ENCODE measurements around the gene HDAC7.

The HDAC7 gene

GRCh38 chr12:47863985-47864384 lies 44.3 kb upstream of the HDAC7 start:
- CTCF ChIA-PET: interaction anchor here (2.5 kb wide), 1 partner anchor 99 kb away, joined by 8 read pairs; the partner anchor contains the start of gene TMEM106C
- no peak for DNase-seq (ENCODE audit: low read depth, low spot score)
- H3K4me3 ChIP-seq (ENCODE audit: low read depth, low read length): no peak overlapping the region
- TF ChIP-seq, protein P1, sequence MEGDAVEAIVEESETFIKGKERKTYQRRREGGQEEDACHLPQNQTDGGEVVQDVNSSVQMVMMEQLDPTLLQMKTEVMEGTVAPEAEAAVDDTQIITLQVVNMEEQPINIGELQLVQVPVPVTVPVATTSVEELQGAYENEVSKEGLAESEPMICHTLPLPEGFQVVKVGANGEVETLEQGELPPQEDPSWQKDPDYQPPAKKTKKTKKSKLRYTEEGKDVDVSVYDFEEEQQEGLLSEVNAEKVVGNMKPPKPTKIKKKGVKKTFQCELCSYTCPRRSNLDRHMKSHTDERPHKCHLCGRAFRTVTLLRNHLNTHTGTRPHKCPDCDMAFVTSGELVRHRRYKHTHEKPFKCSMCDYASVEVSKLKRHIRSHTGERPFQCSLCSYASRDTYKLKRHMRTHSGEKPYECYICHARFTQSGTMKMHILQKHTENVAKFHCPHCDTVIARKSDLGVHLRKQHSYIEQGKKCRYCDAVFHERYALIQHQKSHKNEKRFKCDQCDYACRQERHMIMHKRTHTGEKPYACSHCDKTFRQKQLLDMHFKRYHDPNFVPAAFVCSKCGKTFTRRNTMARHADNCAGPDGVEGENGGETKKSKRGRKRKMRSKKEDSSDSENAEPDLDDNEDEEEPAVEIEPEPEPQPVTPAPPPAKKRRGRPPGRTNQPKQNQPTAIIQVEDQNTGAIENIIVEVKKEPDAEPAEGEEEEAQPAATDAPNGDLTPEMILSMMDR (IDR thresholded peaks at IDR 0.05; ENCODE audit: insufficient read depth, low read length, missing control alignments): no peak
- POLR2A ChIA-PET: no interaction called here

- CTCF ChIA-PET: interaction anchor here (0.8 to 2.5 kb wide), 3 partner anchors 24 to 122 kb away, joined by 3 to 8 read pairs (median 3); partner anchors contain the start of gene TMEM106C
- TF ChIP-seq, protein P1 (IDR thresholded peaks at IDR 0.05; ENCODE audit: insufficient read depth, low read length, missing control alignments): no peak
- no peak for DNase-seq (ENCODE audit: low read depth, low spot score)
- POLR2A ChIA-PET: no interaction called here
- no peak overlapping the region for H3K4me3 ChIP-seq (ENCODE audit: low read depth, low read length)
These were observed 43.8 kb upstream of the HDAC7 start for GRCh38 chr12:47863467-47863866.

DNA sequence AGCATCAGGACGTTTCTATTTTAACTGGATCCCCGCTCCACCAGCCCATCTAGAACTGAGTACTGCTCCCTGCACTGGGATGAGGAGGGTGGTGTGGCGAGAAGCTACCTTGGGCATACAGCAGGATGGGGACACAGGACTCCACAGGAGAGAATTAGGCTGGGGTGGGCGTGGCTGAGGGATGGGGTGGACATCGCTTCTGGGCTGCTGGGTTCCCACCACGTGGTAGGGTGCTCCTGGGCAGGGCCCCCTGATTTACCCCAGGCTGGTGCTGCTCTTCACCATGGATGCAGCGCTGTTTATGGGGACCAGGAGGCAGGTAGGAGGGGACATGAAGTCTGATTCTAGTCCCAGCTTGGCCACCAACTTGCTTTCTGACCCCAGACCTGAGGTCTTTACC lies 43.2 kb upstream of the HDAC7 start:
- POLR2A ChIA-PET: no interaction called here

DNA sequence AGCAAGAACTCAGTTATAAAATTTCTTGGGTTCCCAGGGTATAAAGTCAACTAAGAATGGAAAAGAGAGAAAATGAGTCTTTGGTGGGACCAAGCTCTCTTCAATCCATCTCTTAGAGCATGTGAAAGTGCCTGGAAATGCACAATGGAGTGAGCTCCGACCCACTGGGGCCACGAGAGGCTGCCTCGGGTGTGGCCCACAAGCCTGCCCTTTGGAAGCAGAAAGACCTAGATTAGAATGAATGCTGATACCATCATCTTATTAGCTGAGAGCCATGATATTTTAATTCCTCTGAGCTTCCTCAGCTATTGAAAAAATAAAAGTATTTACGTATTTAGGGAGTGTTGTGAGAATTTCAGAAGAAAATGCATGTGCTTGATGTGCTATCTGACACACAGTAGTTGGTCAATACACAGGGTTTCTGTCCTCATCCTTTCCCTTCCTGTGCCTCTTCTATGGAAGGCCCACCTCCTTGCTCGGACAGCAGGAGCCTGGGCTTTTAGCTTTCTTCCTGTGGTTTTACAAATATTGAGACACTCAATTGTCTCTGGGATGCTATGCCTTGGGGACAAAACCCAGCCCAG lies 42.6 kb upstream of the HDAC7 start:
- POLR2A ChIA-PET: no interaction called here
- no peak for DNase-seq (ENCODE audit: low read depth, low spot score)
- TF ChIP-seq, protein P1 (IDR thresholded peaks at IDR 0.05; ENCODE audit: insufficient read depth, low read length, missing control alignments): no peak
- CTCF ChIA-PET: interaction anchor here (0.7 to 2.3 kb wide), 8 partner anchors 10 to 119 kb away, joined by 3 to 13 read pairs (median 4); no protein-coding TSS in a partner anchor
- no peak overlapping the region for H3K4me3 ChIP-seq (ENCODE audit: low read depth, low read length)

More for the DNA sequence above, 43.2 kb upstream of the HDAC7 start:
- CTCF ChIA-PET: interaction anchor here (0.7 to 2.5 kb wide), 5 partner anchors 11 to 121 kb away, joined by 3 to 8 read pairs (median 3); partner anchors contain the start of gene TMEM106C
- TF ChIP-seq, protein P1 (IDR thresholded peaks at IDR 0.05; ENCODE audit: insufficient read depth, low read length, missing control alignments): no peak
- DNase-seq (ENCODE audit: low read depth, low spot score): no peak
- no peak overlapping the region for H3K4me3 ChIP-seq (ENCODE audit: low read depth, low read length)

DNA sequence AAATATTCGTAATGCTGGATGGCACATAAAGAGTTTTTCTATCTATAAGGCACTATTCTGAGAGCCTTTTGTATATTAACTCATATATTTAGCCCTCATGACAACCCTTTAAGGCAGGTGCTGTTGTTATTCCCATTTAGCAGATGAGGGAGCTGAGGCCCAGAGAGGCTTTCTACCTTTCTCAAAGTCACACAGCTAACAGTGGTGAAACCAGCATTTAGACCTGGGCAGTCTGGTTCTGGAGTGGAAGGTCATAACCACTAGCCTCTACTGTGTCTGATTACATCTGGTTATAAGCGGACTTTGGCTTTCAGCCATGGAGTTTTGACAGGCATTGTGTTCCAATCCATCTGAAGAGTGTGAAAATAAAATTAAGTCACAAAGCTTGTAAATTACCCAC lies 41.2 kb upstream of the HDAC7 start:
- no peak for DNase-seq (ENCODE audit: low read depth, low spot score)
- CTCF ChIA-PET: interaction anchor here (0.8 to 2.3 kb wide), 5 partner anchors 9 to 25 kb away, joined by 3 to 13 read pairs (median 4); no protein-coding TSS in a partner anchor
- no peak overlapping the region for H3K4me3 ChIP-seq (ENCODE audit: low read depth, low read length)
- TF ChIP-seq, protein P1 (IDR thresholded peaks at IDR 0.05; ENCODE audit: insufficient read depth, low read length, missing control alignments): no peak
- POLR2A ChIA-PET: no interaction called here

GRCh38 chr12:47860279-47860841 lies 40.7 kb upstream of the HDAC7 start:
- ChIA-PET POLR2A (no interaction called here), CTCF (interaction anchor here (0.8 to 2.3 kb wide), 4 partner anchors 10 to 25 kb away, joined by 3 to 13 read pairs (median 4); no protein-coding TSS in a partner anchor)
- TF ChIP-seq, protein P1 (IDR thresholded peaks at IDR 0.05; ENCODE audit: insufficient read depth, low read length, missing control alignments): no peak
- no peak for DNase-seq (ENCODE audit: low read depth, low spot score)
- no peak overlapping the region for H3K4me3 ChIP-seq (ENCODE audit: low read depth, low read length)
